Activated naive CD8-positive, alpha-beta T cell treated with anti-CD3 and anti-CD28 coated beads, Interleukin-2, amount 10 ng/mL, durations not matched to agents 7 days and 5 days (primary cell): ENCODE results near the gene RERE. TPM values are rescaled to one million over a fixed set of nuclear protein-coding genes. Genes with fewer than 3 reads are reported as not detected.
"Not testable (repeated sequence)": the region's sequence is repeated elsewhere in the genome, so short reads cannot be mapped to it uniquely, and the experiment has no call there.

Experiments
- ATAC-seq: fragments of 150-1000 bp; cut with Tn5 transposase; one replicate; pipeline ENCODE4 v1.10.0; 2021; ENCODE audit warnings: low read depth, moderate library complexity
- POLR2A ChIA-PET: fragments of 350-600 bp; sonication (Branson Sonifier 250); formaldehyde crosslinking; loops from one replicate; lab custom pipeline; 2021; ENCODE audit warnings: antibody characterized with exemption; lab: Charles Lee
- DNase-seq: peaks from one replicate; pipeline ENCODE4 v3.0.0; 2021
- H3K27ac Mint-ChIP-seq: one replicate; pipeline ENCODE4 v1.8.0; 2022; ENCODE audit warnings: mild to moderate bottlenecking, mixed read lengths
- H3K27me3 Mint-ChIP-seq: one replicate; pipeline ENCODE4 v1.8.0; 2022; ENCODE audit warnings: mild to moderate bottlenecking, moderate library complexity, mixed read lengths
- H3K36me3 Mint-ChIP-seq: one replicate; pipeline ENCODE4 v1.8.0; 2021; ENCODE audit warnings: mild to moderate bottlenecking, mixed read lengths
- H3K4me1 Mint-ChIP-seq: one replicate; pipeline ENCODE4 v1.8.0; 2021; ENCODE audit warnings: mixed read lengths
- H3K4me3 Mint-ChIP-seq: one replicate; pipeline ENCODE4 v1.8.0; 2022; ENCODE audit warnings: mild to moderate bottlenecking, moderate library complexity, mixed read lengths
- H3K9me3 Mint-ChIP-seq: one replicate; pipeline ENCODE4 v1.8.0; 2021; ENCODE audit warnings: mixed read lengths
- total RNA-seq, 2 experiments: library from RNA; stranded (reverse); gene quantifications; one replicate each; pipeline ENCODE4 v1.2.3, GENCODE V29; 2021

The RERE gene
- total RNA-seq, 2 experiments from 2014 or later = 64.4 to 68.7 TPM

DNA sequence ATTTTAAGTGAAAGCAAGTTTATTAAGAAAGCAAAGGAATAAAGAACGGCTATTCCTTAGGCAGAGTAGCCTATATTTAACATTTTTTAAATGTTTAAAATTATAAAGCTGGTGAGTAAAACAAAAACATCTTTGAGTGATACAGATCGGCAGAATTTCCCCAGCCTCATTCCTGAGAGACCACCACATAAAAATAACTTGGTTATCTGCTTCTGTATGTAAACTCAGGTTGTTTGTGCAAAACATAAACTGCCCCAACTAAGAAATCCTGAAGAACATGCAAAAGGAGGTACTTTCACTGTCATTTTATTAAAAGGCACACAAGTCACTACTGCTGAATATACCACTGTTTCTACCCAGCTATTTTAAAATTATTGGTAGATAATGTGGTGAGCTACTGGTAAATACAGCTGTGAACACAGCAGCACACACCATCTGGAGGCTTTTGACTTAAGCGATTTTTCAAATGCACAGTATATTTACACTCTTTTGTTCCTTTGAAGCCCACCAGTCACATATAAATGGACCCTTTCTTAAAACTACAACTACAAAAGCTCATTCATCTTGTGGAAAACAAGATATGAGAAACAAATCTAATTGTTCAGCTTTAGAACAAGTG lies 119.3 kb downstream of the RERE start:
- Mint-ChIP-seq H3K4me3 (no peak overlapping the region), H3K27ac (no peak overlapping the region), H3K27me3 (no peaks in the 10 kb centered on the region), H3K36me3 (peaks cover 2% of the 10 kb centered on the region), H3K4me1 (peaks cover 25% of the 10 kb centered on the region), H3K9me3 (no peaks in the 10 kb centered on the region)
- no peak for DNase-seq
- ATAC-seq = no peak
- POLR2A ChIA-PET = interaction anchor here (0.6 kb wide), 1 partner anchor 249 kb away, joined by 4 read pairs; no protein-coding TSS in a partner anchor

DNA sequence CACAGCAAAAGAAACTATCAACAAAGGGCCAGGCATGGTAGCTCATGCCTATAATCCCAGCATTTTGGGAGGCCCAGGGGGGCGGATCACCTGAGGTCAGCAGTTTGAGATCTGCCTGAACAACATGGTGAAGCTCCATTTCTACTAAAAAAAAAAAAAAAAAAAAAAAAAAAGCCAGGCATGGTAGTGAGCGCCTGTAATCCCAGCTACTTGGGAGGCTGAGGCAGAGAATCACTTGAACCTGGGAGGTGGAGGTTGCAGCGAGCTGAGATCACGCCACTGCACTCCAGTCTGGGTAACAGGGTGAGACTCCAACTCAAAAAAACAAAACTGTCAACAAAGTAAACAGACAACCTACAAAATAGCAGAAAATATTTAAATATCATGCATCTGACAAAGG lies 122.0 kb downstream of the RERE start:
- H3K27me3 Mint-ChIP-seq, H3K36me3 Mint-ChIP-seq, H3K4me1 Mint-ChIP-seq, H3K27ac Mint-ChIP-seq, ATAC-seq, DNase-seq, H3K9me3 Mint-ChIP-seq, H3K4me3 Mint-ChIP-seq: not testable (repeated sequence)
- POLR2A ChIA-PET = interaction anchor here (0.7 kb wide), 1 partner anchor 47 kb away, joined by 10 read pairs; no protein-coding TSS in a partner anchor

DNA sequence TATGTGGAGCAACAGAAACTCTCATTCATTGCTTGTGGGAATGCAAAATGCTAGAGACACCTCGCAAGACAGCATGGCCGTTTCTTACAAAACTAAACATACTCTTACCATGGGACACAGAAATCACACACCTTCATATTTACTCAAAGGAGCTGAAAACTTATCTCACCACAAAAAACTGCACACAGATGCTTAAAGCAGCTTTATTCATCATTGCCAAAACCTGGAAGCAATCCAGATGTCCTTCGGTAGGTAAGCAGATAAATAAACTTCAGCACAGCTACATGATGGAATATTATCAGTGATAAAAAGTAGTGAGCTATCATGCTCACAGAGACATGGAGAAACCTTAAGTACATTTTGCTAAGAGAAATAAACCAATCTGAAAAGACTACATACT lies 124.3 kb downstream of the RERE start:
- Mint-ChIP-seq H3K27me3 (no peaks in the 10 kb centered on the region), H3K4me1 (peaks cover 6% of the 10 kb centered on the region), H3K9me3 (peaks cover 1% of the 10 kb centered on the region), H3K27ac (no peak overlapping the region), H3K4me3 (no peak overlapping the region), H3K36me3 (peaks cover 6% of the 10 kb centered on the region)
- ATAC-seq = no peak
- no peak for DNase-seq
- POLR2A ChIA-PET = no interaction called here

DNA sequence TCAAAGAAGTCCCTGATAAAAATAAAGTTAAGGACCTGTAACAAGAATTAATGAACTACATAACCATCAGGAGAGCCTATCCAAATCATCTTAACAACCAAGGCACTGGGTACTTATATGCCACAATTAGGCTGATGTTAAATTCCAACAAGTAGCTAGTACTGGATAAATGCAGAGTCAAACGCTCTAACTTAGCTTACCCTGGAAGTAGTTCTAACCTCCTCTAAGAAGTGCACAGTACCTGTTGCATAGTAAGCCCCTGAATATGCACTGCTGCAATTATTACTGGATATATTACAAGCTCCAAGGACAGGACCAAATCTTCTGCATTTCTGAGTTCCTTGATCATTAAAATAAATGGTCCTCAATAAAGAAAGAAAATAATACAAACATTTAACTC lies 125.8 kb downstream of the RERE start:
- Mint-ChIP-seq H3K36me3 (peaks cover 7% of the 10 kb centered on the region), H3K27ac (no peak overlapping the region), H3K27me3 (no peaks in the 10 kb centered on the region), H3K4me3 (no peak overlapping the region), H3K9me3 (peaks cover 1% of the 10 kb centered on the region), H3K4me1 (peaks cover 15% of the 10 kb centered on the region)
- ATAC-seq (no peak), DNase-seq (no peak)
- POLR2A ChIA-PET = interaction anchor here (1.1 kb wide), 1 partner anchor 21 kb away, joined by 3 read pairs; no protein-coding TSS in a partner anchor

DNA sequence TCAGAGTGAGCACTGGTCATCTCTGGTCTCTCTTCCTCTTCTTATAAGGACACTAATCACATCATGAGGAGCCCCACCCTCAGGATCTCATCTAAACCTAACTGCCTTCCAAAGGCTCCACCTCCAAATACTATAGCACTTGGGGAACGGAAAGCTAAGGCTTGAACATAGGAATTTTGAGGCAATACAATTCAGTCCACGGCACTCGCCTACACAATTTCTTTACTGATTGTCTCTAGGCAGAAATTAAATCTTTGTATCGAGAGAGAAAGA lies 127.3 kb downstream of the RERE start:
- POLR2A ChIA-PET = interaction anchor here (0.9 to 1.0 kb wide), 2 partner anchors 11 to 247 kb away, joined by 3 read pairs; no protein-coding TSS in a partner anchor
- no peak for ATAC-seq
- H3K9me3 Mint-ChIP-seq = peaks cover 1% of the 10 kb centered on the region
- no peak overlapping the region for H3K27ac Mint-ChIP-seq
- no peak overlapping the region for H3K4me3 Mint-ChIP-seq
- peaks cover 10% of the 10 kb centered on the region for H3K36me3 Mint-ChIP-seq
- no peak for DNase-seq
- H3K4me1 Mint-ChIP-seq = peaks cover 15% of the 10 kb centered on the region
- no peaks in the 10 kb centered on the region for H3K27me3 Mint-ChIP-seq

DNA sequence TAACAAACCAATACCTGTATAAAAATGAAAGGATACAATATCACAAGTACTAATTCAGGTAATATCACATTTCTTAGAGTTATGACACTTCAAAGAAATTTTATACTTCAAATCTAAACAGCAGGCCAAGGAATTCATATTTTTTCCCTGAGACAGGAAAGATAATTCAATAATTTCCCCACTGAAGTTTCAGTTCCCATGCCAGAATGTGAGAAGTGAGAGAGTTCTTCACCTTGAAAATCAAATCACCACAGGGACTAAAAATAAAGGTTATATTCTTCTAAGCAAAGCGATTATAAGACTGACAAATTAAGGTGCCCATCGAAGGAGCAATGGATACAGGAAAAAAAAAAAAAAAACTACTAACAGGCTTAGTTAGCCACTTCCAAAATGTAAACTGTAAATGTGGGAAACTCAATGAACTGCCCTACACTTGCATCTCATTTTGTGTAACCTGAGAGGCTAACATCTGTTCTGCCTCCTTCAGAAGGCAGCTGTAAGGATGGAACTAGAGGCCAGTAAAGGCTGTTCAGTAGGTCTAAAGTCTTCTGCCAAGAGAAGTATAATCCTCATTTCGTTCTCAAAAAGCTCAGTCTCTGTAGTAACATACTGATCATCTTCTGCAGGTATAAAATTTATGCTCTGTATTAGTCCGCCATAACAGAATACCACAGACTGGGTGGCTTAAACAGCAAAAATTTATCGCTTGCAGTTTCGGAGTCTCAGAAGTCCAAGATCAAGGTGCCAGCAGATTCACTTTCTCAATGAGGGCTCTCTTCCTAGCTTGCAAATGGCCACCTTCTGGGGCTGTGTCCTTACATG lies 127.8 kb downstream of the RERE start:
- peaks cover 1% of the 10 kb centered on the region for H3K9me3 Mint-ChIP-seq
- peaks cover 18% of the 10 kb centered on the region for H3K4me1 Mint-ChIP-seq
- no peak overlapping the region for H3K27ac Mint-ChIP-seq
- peaks cover 10% of the 10 kb centered on the region for H3K36me3 Mint-ChIP-seq
- no peak overlapping the region for H3K4me3 Mint-ChIP-seq
- H3K27me3 Mint-ChIP-seq = no peaks in the 10 kb centered on the region
- ATAC-seq (no peak), DNase-seq (no peak)
- POLR2A ChIA-PET = no interaction called here

DNA sequence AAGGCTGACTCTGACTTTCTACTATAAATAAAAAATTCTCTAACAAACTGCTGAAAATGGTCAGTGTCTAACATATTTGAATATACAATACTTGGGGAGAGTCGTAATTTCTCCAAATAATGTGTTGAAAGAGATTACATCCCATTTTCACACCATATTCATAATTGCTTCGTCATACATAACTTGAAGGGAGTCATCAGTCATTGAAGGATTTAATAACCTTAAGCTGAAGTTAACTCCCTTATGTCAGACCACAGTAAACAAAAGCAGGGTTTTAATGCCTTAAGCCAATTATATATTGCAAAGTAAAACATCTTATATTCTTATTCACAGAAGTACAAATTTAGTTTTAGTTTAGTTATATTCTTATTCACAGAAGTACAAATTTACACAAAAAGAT lies 129.9 kb downstream of the RERE start:
- no peak for ATAC-seq

DNA sequence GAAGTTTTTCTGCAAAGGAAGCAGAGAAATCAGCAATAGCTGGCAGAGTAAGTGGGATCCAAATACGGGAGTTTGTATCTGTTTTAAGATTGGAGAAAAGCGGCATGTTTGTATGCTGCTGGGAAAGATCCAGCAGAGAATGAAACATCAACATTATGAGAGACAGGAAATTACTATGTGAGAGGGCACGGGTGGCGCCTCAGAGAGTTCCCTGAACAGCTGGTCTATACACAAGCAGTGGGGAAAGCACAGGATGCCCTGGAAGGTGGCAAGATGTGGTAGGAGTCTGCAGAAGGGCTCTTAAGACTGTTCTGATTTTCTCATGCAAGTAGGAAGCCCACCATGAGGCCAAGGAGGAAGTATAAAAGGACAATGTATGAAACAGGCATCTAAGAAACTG lies 130.4 kb downstream of the RERE start:
- POLR2A ChIA-PET = no interaction called here

More for the DNA sequence above, 129.9 kb downstream of the RERE start:
- no peak overlapping the region for H3K27ac Mint-ChIP-seq
- peaks cover 19% of the 10 kb centered on the region for H3K4me1 Mint-ChIP-seq
- peaks cover 1% of the 10 kb centered on the region for H3K9me3 Mint-ChIP-seq
- no peaks in the 10 kb centered on the region for H3K27me3 Mint-ChIP-seq
- no peak for DNase-seq
- peaks cover 10% of the 10 kb centered on the region for H3K36me3 Mint-ChIP-seq
- no peak overlapping the region for H3K4me3 Mint-ChIP-seq
- POLR2A ChIA-PET = no interaction called here

DNA sequence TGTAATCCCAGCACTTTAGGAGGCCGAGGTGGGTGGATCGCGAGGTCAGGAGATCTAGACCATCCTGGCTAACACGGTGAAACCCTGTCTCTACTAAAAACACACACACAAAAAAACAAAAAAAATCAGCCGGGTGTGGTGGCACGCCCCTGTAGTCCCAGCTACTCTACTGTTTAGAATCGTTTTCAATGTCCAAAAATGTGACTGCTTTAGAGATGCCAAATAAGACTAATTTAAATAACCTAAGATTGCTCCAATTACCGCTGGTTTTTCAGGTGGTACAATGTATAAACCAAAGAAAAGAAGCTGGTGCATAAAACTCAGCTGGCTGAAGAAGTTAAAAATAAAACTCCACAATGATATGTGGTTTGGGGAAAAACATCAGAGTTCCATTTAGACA lies 132.0 kb downstream of the RERE start:
- peaks cover 10% of the 10 kb centered on the region for H3K36me3 Mint-ChIP-seq
- H3K4me1 Mint-ChIP-seq = peaks cover 24% of the 10 kb centered on the region
- H3K27ac Mint-ChIP-seq = no peak overlapping the region
- no peak overlapping the region for H3K4me3 Mint-ChIP-seq
- DNase-seq = no peak
- H3K9me3 Mint-ChIP-seq = peaks cover 1% of the 10 kb centered on the region
- no peaks in the 10 kb centered on the region for H3K27me3 Mint-ChIP-seq
- POLR2A ChIA-PET = no interaction called here
- ATAC-seq = no peak

More for the DNA sequence above, 130.4 kb downstream of the RERE start:
- H3K9me3 Mint-ChIP-seq = peaks cover 1% of the 10 kb centered on the region
- peaks cover 21% of the 10 kb centered on the region for H3K4me1 Mint-ChIP-seq
- DNase-seq (no peak), ATAC-seq (no peak)
- H3K27ac Mint-ChIP-seq = no peak overlapping the region
- peaks cover 10% of the 10 kb centered on the region for H3K36me3 Mint-ChIP-seq
- H3K4me3 Mint-ChIP-seq = no peak overlapping the region
- H3K27me3 Mint-ChIP-seq = no peaks in the 10 kb centered on the region

DNA sequence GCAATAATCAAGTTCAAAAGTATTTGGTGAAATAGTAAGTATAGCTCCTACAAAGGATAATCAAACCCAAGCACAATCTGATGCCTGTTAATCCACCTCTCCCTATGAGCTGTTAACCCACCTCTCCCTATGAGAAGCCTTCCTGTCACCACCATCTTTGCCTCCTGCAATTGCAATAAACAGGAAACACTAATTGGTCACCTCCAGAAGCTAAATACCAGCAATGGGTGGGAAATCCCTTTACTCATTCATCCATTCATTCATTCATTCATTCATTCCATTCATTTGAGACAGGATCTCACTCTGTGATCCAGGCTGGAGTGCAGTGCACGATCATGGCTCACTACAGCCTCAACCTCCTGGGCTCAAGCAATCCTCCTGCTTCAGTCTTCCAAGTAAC lies 132.8 kb downstream of the RERE start:
- no peaks in the 10 kb centered on the region for H3K27me3 Mint-ChIP-seq
- peaks cover 21% of the 10 kb centered on the region for H3K4me1 Mint-ChIP-seq
- POLR2A ChIA-PET = no interaction called here
- ATAC-seq (no peak), DNase-seq (no peak)
- no peak overlapping the region for H3K4me3 Mint-ChIP-seq
- no peak overlapping the region for H3K27ac Mint-ChIP-seq
- no peaks in the 10 kb centered on the region for H3K9me3 Mint-ChIP-seq
- H3K36me3 Mint-ChIP-seq = peaks cover 4% of the 10 kb centered on the region

DNA sequence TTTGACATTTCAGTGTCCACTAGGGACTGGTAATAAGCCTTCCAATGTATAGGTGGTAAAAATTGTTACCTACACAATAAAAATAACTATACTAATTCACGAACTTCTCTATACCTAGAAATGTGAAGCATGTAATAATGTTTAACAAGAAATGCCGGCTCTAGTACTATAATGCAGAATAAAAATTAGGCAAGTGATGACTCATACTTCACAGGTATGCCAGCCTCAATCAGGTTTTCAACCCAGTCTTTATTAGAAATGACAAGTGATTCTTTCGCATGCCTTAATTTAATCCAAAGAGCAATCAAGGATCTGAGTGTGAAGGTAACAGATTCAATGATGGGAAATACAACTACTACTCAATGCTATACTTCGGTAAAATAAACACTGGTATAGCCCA lies 134.9 kb downstream of the RERE start:
- Mint-ChIP-seq H3K4me1 (peaks cover 17% of the 10 kb centered on the region), H3K9me3 (no peaks in the 10 kb centered on the region), H3K27me3 (no peaks in the 10 kb centered on the region), H3K27ac (no peak overlapping the region), H3K4me3 (no peak overlapping the region), H3K36me3 (peaks cover 7% of the 10 kb centered on the region)
- no peak for DNase-seq
- POLR2A ChIA-PET = interaction anchor here (0.6 to 0.7 kb wide), 2 partner anchors 8 to 371 kb away, joined by 4 read pairs; no protein-coding TSS in a partner anchor
- ATAC-seq = no peak

DNA sequence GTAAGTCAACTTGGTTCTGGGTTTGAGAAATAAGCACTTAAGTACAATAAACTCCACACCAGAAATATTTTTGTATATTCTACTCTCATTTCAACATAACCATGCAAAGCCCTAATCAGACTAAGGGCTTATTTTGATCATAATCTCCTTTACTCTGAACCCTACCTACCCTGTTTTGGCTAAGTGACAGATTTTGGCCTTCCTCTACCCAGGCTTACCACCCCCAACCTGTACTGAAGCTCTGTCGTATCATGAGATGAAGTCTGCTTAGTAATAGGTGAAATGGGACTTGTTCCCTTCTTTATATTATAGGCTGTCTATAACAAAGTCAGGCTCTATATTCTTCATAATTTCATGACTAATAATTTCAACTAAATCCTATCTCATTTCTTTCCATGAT lies 135.5 kb downstream of the RERE start:
- ATAC-seq = no peak
- Mint-ChIP-seq H3K27ac (no peak overlapping the region), H3K27me3 (no peaks in the 10 kb centered on the region), H3K4me3 (no peak overlapping the region), H3K9me3 (no peaks in the 10 kb centered on the region), H3K36me3 (peaks cover 10% of the 10 kb centered on the region), H3K4me1 (peaks cover 17% of the 10 kb centered on the region)
- no peak for DNase-seq
- POLR2A ChIA-PET = no interaction called here

DNA sequence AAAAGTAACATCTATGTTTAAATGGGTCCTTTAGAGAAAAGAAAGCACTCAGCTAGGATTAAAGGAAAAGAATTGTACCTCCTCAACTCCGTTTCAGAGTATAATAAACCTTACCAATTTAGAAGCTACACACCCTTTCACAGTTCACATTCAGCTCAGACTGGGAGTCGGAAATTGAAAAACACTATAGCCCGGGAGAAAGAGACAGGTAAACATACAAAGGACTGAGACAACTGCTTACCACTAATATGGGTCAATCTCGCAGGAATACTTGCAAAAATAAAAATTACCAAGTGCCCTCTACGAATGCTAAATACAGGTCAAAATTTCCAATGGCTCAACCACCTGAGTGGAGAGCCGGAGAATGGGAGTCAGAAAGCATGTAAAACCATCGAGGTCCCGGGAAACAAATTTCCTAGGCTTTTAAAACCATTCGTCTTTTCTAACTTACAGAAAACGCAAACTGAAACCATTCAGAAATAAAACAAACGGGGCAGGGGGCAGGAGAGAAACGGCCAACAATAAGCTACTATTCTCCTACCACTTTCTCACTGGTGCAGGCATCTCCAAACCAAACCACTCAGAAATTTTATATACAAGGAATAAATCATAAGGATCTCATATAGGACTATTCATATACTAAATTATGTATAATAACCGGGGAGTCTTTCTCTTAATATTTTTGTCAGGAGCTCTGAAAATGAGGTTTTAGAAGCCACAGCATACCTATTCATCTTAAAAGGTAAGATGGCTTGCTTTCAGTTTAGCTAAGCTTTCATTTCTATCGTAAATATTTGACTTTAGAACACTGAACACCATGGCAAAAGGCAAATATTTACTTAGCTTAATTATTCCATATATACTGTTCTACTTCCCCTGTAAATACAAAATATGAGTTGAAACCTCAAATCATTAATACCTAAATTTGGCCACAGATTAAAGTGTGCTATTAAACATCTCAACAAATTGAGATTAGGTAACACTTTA lies 136.5 kb downstream of the RERE start:
- H3K4me3 Mint-ChIP-seq = peak overlapping the region; percentile 30
- no peak overlapping the region for H3K27ac Mint-ChIP-seq

More for the DNA sequence above, 136.5 kb downstream of the RERE start:
- Mint-ChIP-seq H3K36me3 (peaks cover 11% of the 10 kb centered on the region), H3K4me1 (peaks cover 17% of the 10 kb centered on the region), H3K9me3 (no peaks in the 10 kb centered on the region), H3K27me3 (no peaks in the 10 kb centered on the region)
- ATAC-seq = no peak
- POLR2A ChIA-PET = no interaction called here
- DNase-seq = no peak
